A549 treated with RU486 at 1 μM for 4 hours (cell line): ENCODE results near the gene CACHD1. TPM values are rescaled to one million over a fixed set of nuclear protein-coding genes. Genes with fewer than 3 reads are reported as not detected.

ENCODE experiments used
- total RNA-seq: library from RNA; stranded (reverse); fragments of 200-300 nt; extraction: Qiagen RNA extraction; gene quantifications from 5 replicates; pipeline ENCODE4 v1.2.3, GENCODE V29; 2022; ENCODE audit warnings: low read depth

Gene CACHD1
- 1.5 to 2.1 TPM (median 1.7 TPM) in 5 replicates for total RNA-seq

GRCh38 chr1:64469977-64470664 lies at the start of gene CACHD1:
CACHD1 (plus strand) TSS chr1:64470129; CDS start chr1:64470745, 616 bp downstream.

